Loucy (cell line): Measurements from ENCODE around the gene UBE2J2.

ENCODE experiments used
- H2AFZ ChIP-seq: fragments of 200-600 bp; sonication (generic); 2 replicates; pipeline ENCODE4 v1.6.0; 2016; ENCODE audit warnings: antibody characterized with exemption, mild to moderate bottlenecking, low read length, moderate library complexity
- H3F3A ChIP-seq: fragments of 200-600 bp; 2 replicates; pipeline ENCODE4 v1.6.0; 2016; ENCODE audit warnings: antibody characterized with exemption, low read depth, mild to moderate bottlenecking
- H3K27me3 ChIP-seq: fragments of 200-600 bp; sonication (generic); 2 replicates; pipeline ENCODE4 v1.6.1; 2014; ENCODE audit warnings: low read length, mild to moderate bottlenecking; ENCODE audit not compliant: insufficient read depth, poor library complexity, severe bottlenecking
- H3K36me3 ChIP-seq: fragments of 200-600 bp; sonication (generic); 2 replicates; pipeline ENCODE4 v1.6.1; 2016; ENCODE audit warnings: low read length; ENCODE audit not compliant: insufficient read depth
- H3K4me1 ChIP-seq: fragments of 200-600 bp; sonication (generic); 2 replicates; pipeline ENCODE4 v1.5.1; 2014; ENCODE audit warnings: low read length, mild to moderate bottlenecking; ENCODE audit not compliant: insufficient read depth, poor library complexity, severe bottlenecking
- H3K4me2 ChIP-seq: fragments of 200-600 bp; sonication (generic); 2 replicates; pipeline ENCODE4 v1.6.0; 2014; ENCODE audit warnings: antibody characterized with exemption, low read length, low read depth, mild to moderate bottlenecking; ENCODE audit not compliant: poor library complexity, severe bottlenecking
- H3K4me3 ChIP-seq: fragments of 200-600 bp; sonication (generic); 2 replicates; pipeline ENCODE4 v1.5.1; 2014; ENCODE audit warnings: low read length, mild to moderate bottlenecking, mixed read lengths; ENCODE audit not compliant: poor library complexity, severe bottlenecking
- H3K79me2 ChIP-seq: fragments of 200-600 bp; sonication (generic); 2 replicates; pipeline ENCODE4 v1.6.1; 2014; ENCODE audit warnings: low read length; ENCODE audit not compliant: insufficient read depth
- H3K9ac ChIP-seq: fragments of 200-600 bp; sonication (generic); 2 replicates; pipeline ENCODE4 v1.6.0; 2014; ENCODE audit warnings: mild to moderate bottlenecking, low read depth, low read length, moderate library complexity; ENCODE audit not compliant: poor library complexity, severe bottlenecking
- H3K9me2 ChIP-seq: fragments of 200-600 bp; sonication (generic); replicated peaks from 2 replicates; pipeline ENCODE4 v1.6.1; 2016; ENCODE audit warnings: low read depth, low read length, mixed read lengths
- H3K9me3 ChIP-seq: fragments of 200-600 bp; sonication (generic); 2 replicates; pipeline ENCODE4 v1.6.1; 2014; ENCODE audit warnings: mild to moderate bottlenecking, antibody characterized with exemption, low read length, low read depth; ENCODE audit not compliant: insufficient read depth
- H4K20me1 ChIP-seq: fragments of 200-600 bp; sonication (generic); 2 replicates; pipeline ENCODE4 v1.6.0; 2014; ENCODE audit warnings: antibody characterized with exemption, low read length, mild to moderate bottlenecking; ENCODE audit not compliant: insufficient read depth, poor library complexity, severe bottlenecking
- CTCF ChIP-seq: fragments of 200-600 bp; sonication (generic); conservative IDR thresholded peaks from 2 replicates; pipeline ENCODE4 v1.5.1; 2014; ENCODE audit warnings: mild to moderate bottlenecking, antibody characterized with exemption, low read length
- EZH2phosphoT487 ChIP-seq: fragments of 200-600 bp; IDR thresholded peaks from 2 replicates; pipeline ENCODE4 v1.6.1; 2018; ENCODE audit warnings: antibody characterized with exemption, mild to moderate bottlenecking, moderate library complexity, borderline replicate concordance

The UBE2J2 gene

GRCh38 chr1:1218524-1219200 is 55.0 kb downstream of the UBE2J2 start:
- Histone ChIP-seq H3K4me2 (no peak overlapping the region), H3K4me1 (peaks cover 17% of the 10 kb centered on the region), H3F3A (no peaks in the 10 kb centered on the region), H2AFZ (no peak overlapping the region), H3K9ac (no peak overlapping the region), H3K79me2 (no peaks in the 10 kb centered on the region), H3K9me2 (no peaks in the 10 kb centered on the region), H3K9me3 (no peaks in the 10 kb centered on the region), H3K27me3 (no peaks in the 10 kb centered on the region), H3K36me3 (peaks cover 52% of the 10 kb centered on the region; the same call in 1 of the 2 replicates), H4K20me1 (peaks cover 4% of the 10 kb centered on the region), H3K4me3 (no peak overlapping the region)
- TF ChIP-seq EZH2phosphoT487 = no peak
- no peak for TF ChIP-seq CTCF

GRCh38 chr1:1217621-1218523 is 55.8 kb downstream of the UBE2J2 start:
- no peaks in the 10 kb centered on the region for H3K27me3 ChIP-seq
- TF ChIP-seq CTCF (no peak), EZH2phosphoT487 (no peak)
- H3F3A ChIP-seq = no peaks in the 10 kb centered on the region
- no peaks in the 10 kb centered on the region for H3K9me3 ChIP-seq
- H3K4me1 ChIP-seq = peaks cover 24% of the 10 kb centered on the region
- H3K4me2 ChIP-seq = no peak overlapping the region
- H3K4me3 ChIP-seq = no peak overlapping the region
- H3K9me2 ChIP-seq = no peaks in the 10 kb centered on the region
- no peak overlapping the region for H3K9ac ChIP-seq
- peaks cover 4% of the 10 kb centered on the region for H4K20me1 ChIP-seq
- peaks cover 46% of the 10 kb centered on the region; the same call in 1 of the 2 replicates for H3K36me3 ChIP-seq
- no peaks in the 10 kb centered on the region for H3K79me2 ChIP-seq
- H2AFZ ChIP-seq = no peak overlapping the region

DNA sequence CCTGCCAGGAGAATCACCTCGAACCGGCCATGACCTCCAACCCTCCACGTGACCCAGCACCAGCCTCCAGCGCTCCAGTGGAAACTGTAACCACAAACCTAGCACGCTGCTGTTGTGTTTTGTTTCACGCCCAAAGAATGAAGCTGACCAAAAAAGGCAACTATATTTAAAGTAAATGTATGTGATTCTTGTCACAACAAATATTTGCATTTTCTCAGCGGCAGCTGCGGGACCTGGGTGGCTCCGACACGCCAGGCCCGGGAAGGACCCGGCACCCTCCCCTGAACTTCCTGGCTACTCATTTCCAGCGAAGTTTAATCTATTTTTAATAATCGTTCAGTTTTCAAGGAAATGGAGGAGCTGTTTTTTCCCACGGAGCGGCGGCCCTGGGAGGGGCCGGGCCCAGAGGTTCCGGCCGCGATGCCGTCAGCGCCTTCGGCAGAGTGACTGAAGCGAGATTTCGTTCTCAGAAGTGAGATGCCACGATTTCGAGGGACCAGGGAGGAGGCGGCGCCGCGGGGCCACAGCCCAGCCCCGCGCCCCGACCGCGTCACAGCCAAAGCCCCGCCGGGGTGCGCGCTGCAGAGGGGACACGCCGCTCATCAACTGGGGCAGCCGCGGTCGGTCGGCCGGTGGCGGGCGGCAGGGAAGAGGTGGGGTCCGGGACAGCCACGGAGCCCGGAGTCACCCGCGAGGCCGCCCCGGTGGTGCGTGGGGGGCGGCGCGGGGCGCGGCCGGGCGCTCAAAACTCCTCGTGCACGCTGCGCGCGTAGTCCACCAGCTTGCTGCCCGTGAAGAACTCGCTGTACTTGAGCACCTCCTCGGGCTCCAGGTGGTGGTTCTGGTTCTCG is 56.7 kb downstream of the UBE2J2 start:
- peaks cover 41% of the 10 kb centered on the region; the same call in 1 of the 2 replicates for H3K36me3 ChIP-seq
- peaks cover 24% of the 10 kb centered on the region for H3K4me1 ChIP-seq
- no peak overlapping the region for H3K4me3 ChIP-seq
- no peaks in the 10 kb centered on the region for H3K9me2 ChIP-seq
- no peak for TF ChIP-seq CTCF
- no peak for TF ChIP-seq EZH2phosphoT487
- H3K9ac ChIP-seq = no peak overlapping the region
- H3K4me2 ChIP-seq = no peak overlapping the region
- no peak overlapping the region for H2AFZ ChIP-seq
- peaks cover 2% of the 10 kb centered on the region; the same call in 1 of the 2 replicates for H3K79me2 ChIP-seq
- no peaks in the 10 kb centered on the region for H3K9me3 ChIP-seq
- H3K27me3 ChIP-seq = no peaks in the 10 kb centered on the region
- H4K20me1 ChIP-seq = peaks cover 4% of the 10 kb centered on the region
- no peaks in the 10 kb centered on the region for H3F3A ChIP-seq
